Thoracic aorta (tissue), 2 donors: ENCODE results near the gene TMEM181. TPM values are rescaled to one million over a fixed set of nuclear protein-coding genes. Genes with fewer than 3 reads are reported as not detected.
"Not testable (repeated sequence)": the region's sequence is repeated elsewhere in the genome, so short reads cannot be mapped to it uniquely, and the experiment has no call there.

ENCODE experiments used
- ATAC-seq: fragments of 150-250 bp; one replicate; pipeline ENCODE4 v1.8.0; 2017; ENCODE audit warnings: low read depth; ENCODE audit not compliant: insufficient number of reproducible peaks, low FRiP score
- DNase-seq: peaks from one replicate; pipeline ENCODE4 v3.0.0-alpha.2; 2020; ENCODE audit warnings: low spot score
- H3K27ac ChIP-seq, 2 donors: fragments of 200-600 bp; sonication (generic); 1 replicate in 1 of 2; 2 replicates in 1 of 2; pipeline ENCODE4 v1.5.1; 2016; ENCODE audit warnings: mild to moderate bottlenecking in 2 of 2, moderate library complexity in 2 of 2
- H3K27me3 ChIP-seq: fragments of 200-600 bp; sonication (generic); replicated peaks from 2 replicates; pipeline ENCODE4 v1.6.0; 2016; ENCODE audit warnings: mild to moderate bottlenecking; ENCODE audit not compliant: insufficient read depth
- H3K36me3 ChIP-seq: fragments of 200-600 bp; sonication (generic); one replicate; pipeline ENCODE4 v1.5.1; 2016
- H3K4me1 ChIP-seq, 2 donors: fragments of 200-600 bp; sonication (generic); 1 replicate in 1 of 2; 2 replicates in 1 of 2; pipeline versions ENCODE4 v1.5.1 to v1.6.0; 2016; ENCODE audit warnings: low read depth in 2 of 2, mild to moderate bottlenecking in 1 of 2; ENCODE audit not compliant: control insufficient read depth in 1 of 2
- H3K4me3 ChIP-seq: fragments of 200-600 bp; sonication (generic); 2 replicates; pipeline ENCODE4 v1.5.1; 2016; ENCODE audit warnings: mild to moderate bottlenecking
- H3K9me3 ChIP-seq: fragments of 200-600 bp; sonication (generic); 2 replicates; pipeline ENCODE4 v1.5.1; 2016
- total RNA-seq, 2 donors: library from RNA; depleted of rRNA; stranded (reverse); fragments of >200 nt; gene quantifications; one replicate each; pipeline versions ENCODE4 v1.1.0 to v1.2.3, GENCODE V29; 2016
- TF ChIP-seq, protein P1 (sequence below): fragments of 200-600 bp; sonication (generic); IDR thresholded peaks from one replicate; pipeline ENCODE4 v1.5.1; 2019; ENCODE audit warnings: antibody characterized with exemption

TMEM181 gene
- total RNA-seq, 2 donors from 2014 or later: 21.4 to 26.3 TPM

DNA sequence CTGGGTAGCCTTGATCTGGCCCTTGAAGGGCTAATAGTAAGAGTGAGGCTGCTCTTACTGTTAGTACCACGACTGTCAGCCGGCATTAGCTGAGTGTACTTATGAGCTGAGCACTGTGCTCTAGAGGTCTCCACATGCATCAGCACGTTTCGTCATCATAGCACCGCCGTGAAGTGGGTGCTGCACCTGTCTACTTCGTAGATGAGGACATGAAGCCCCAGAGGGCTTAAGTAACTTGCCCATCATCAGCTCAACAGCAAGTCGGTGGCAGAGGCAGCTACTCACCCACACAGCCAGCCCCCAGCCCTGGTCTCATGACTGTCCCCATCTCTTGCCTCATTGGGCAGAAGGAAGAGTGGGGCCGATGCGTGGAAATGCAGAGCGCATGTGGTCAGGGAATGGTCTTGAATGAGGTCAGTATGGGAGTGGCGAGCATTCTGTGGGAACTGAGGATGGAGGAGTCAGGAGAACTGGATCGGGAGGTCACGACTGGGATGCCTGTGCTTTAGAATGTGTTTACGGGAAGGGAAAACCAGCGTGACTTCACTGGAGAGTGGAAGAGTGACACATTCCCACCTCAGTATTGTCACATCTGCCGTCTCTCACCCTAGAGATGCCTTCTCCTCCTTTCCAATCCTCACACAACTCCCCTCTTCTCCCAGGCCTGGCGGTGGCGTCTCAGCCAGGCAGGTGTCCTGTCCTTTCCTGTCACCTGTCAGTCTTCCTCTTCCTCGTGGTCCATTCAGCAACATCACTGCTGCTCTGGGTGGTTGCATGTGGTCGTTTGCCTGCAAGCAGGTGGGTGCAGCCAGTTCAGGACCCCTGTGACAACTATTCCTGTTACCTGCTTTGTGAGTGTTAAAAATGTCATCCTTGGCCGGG, 95.9 kb downstream of the TMEM181 start:
- ATAC-seq: no peak
- Histone ChIP-seq H3K4me3 (no peak overlapping the region), H3K4me1 (peaks cover 0 to 16% of the 10 kb centered on the region in 2 donors), H3K36me3 (no peaks in the 10 kb centered on the region), H3K9me3 (no peaks in the 10 kb centered on the region), H3K27ac (no peak overlapping the region), H3K27me3 (no peaks in the 10 kb centered on the region)
- TF ChIP-seq, protein P1, sequence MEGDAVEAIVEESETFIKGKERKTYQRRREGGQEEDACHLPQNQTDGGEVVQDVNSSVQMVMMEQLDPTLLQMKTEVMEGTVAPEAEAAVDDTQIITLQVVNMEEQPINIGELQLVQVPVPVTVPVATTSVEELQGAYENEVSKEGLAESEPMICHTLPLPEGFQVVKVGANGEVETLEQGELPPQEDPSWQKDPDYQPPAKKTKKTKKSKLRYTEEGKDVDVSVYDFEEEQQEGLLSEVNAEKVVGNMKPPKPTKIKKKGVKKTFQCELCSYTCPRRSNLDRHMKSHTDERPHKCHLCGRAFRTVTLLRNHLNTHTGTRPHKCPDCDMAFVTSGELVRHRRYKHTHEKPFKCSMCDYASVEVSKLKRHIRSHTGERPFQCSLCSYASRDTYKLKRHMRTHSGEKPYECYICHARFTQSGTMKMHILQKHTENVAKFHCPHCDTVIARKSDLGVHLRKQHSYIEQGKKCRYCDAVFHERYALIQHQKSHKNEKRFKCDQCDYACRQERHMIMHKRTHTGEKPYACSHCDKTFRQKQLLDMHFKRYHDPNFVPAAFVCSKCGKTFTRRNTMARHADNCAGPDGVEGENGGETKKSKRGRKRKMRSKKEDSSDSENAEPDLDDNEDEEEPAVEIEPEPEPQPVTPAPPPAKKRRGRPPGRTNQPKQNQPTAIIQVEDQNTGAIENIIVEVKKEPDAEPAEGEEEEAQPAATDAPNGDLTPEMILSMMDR: no peak
- no peak for DNase-seq

DNA sequence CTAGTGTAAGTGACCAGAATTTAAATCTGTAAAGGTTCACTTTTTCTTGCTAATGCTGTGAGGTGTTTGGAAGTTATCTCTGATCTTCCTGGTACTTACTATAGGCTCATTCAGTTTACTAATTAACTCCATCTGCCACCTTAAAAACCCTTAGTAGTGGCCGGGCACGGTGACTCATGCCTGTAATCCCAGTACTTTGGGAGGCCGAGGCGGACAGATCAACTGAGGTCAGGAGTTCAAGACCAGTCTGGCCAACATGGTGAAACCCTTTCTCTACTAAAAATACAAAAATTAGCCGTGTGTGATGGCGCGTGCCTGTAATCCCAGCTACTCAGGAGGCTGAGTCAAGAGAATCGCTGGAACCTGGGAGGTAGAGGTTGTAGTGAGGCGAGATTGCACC, 97.1 kb downstream of the TMEM181 start:
- peaks cover 0 to 16% of the 10 kb centered on the region in 2 donors for H3K4me1 ChIP-seq
- H3K27ac ChIP-seq, H3K36me3 ChIP-seq, H3K4me3 ChIP-seq, DNase-seq, H3K9me3 ChIP-seq, ATAC-seq, H3K27me3 ChIP-seq: not testable (repeated sequence)

DNA sequence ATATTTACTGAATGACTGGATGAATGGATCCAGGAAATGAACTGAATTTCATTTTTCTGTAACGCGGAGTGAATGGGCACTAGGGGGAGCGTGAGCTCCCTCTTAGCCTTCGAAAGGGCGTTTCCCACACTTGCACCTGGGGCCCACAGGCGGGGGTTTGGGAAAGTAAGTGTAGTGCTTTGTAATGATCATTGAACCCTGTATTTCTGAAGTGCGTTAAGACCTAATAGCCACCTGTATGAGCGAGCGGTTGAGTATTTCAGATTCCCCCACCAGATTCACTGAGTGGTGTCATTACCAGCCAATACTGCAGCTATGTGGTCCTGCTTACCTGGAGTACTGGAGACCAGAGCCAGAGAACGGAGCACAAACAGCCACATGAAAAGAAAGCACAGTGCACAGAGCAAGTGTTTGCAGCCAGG, 100.5 kb downstream of the TMEM181 start:
- Histone ChIP-seq H3K9me3 (no peaks in the 10 kb centered on the region), H3K36me3 (no peaks in the 10 kb centered on the region), H3K4me3 (no peak overlapping the region), H3K27ac (no peak overlapping the region), H3K27me3 (no peaks in the 10 kb centered on the region), H3K4me1 (no peaks in the 10 kb centered on the region)
- DNase-seq: no peak
- TF ChIP-seq, protein P1: peak; percentile 14
- ATAC-seq: no peak

DNA sequence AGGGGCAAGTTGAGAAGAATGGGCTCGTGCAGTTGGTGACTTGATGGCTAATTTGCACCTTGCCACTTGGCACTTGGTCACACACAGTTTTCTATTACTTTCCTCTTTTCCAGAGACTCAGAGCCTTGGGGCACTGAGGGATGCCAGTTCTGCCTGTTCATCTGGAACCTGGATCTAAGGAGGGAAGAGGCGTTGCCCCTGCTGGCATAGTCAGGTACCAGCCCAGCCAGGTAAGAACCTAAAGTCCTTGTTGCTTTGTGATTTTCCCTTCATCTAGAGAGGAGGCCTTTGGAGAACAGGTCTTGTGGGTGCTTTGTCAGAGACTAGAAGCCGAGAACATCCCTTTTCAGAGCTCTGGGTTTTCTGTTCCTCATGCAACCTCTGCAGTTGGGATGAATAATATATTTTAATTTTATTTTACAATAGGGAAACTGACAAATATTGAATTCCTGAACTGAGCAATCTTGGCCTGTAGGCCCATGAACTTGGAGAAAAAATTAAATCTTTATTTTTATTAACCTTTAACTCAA, 101.3 kb downstream of the TMEM181 start:
- no peaks in the 10 kb centered on the region for H3K9me3 ChIP-seq
- no peak for DNase-seq
- TF ChIP-seq, protein P1: no peak

DNA sequence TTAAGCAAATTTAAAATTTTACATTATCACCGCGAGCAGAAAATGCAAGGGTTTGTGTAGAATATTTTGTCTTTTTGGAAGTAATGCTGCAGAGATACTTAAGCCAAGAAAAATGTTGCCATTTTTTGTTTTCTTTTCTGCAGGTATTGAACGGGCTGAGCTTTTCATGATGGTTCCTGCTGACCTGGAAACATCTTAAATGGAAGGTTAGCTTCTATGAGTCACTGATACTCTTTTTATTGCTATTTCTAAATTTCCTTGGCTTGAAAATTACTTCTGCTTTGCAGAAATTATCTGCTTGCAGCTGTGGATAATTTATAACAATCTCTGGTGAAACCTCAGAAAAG, 102.7 kb downstream of the TMEM181 start:
- no peaks in the 10 kb centered on the region for H3K9me3 ChIP-seq
- TF ChIP-seq, protein P1: no peak
- no peaks in the 10 kb centered on the region for H3K27me3 ChIP-seq
- ATAC-seq: no peak
- no peak for DNase-seq
- no peaks in the 10 kb centered on the region for H3K4me1 ChIP-seq
- no peaks in the 10 kb centered on the region for H3K36me3 ChIP-seq
- no peak overlapping the region for H3K27ac ChIP-seq
- no peak overlapping the region for H3K4me3 ChIP-seq

More for the DNA sequence above, 101.3 kb downstream of the TMEM181 start:
- no peak for ATAC-seq
- H3K4me1 ChIP-seq: no peaks in the 10 kb centered on the region
- H3K27me3 ChIP-seq: no peaks in the 10 kb centered on the region
- no peaks in the 10 kb centered on the region for H3K36me3 ChIP-seq
- no peak overlapping the region for H3K4me3 ChIP-seq
- no peak overlapping the region for H3K27ac ChIP-seq
